GM12878 (cell line): ENCODE measurements around the gene C10orf71. TPM values are rescaled to one million over a fixed set of nuclear protein-coding genes. Genes with fewer than 3 reads are reported as not detected.

Experiments
- ATAC-seq: fragments of 200-7000 bp; cut with Tn5 transposase; 3 replicates; pipeline ENCODE4 v1.9.1; 2020; ENCODE audit warnings: mild to moderate bottlenecking, moderate library complexity
- BruUV-seq: library from RNA; stranded (reverse); fragments of 400-500 nt; replicated peaks from 2 replicates; lab custom pipeline; 2021; lab: Mats Ljungman, UMichigan
- CTCF ChIA-PET: fragments of 300-600 bp; sonication (Branson Sonifier 250); formaldehyde crosslinking; extraction: SDS; loops from one replicate; lab custom pipeline; 2021; ENCODE audit warnings: inconsistent platforms; lab: Yijun Ruan, JAX
- POLR2A ChIA-PET: fragments of 350-600 bp; formaldehyde crosslinking; extraction: SDS; loops from one replicate; lab custom pipeline; 2021; ENCODE audit warnings: inconsistent platforms; lab: Charles Lee
- RAD21 ChIA-PET: fragments of 300-600 bp; sonication (Branson Sonifier 250); formaldehyde crosslinking; loops from one replicate; lab custom pipeline; 2023; ENCODE audit warnings: antibody characterized with exemption; ENCODE audit not compliant: unreplicated experiment; lab: Charles Lee
- SMC1A ChIA-PET: fragments of 300-600 bp; sonication (Branson Sonifier 250); formaldehyde crosslinking; loops from one replicate; lab custom pipeline; 2023; ENCODE audit not compliant: unreplicated experiment, uncharacterized antibody; lab: Charles Lee
- DNase-seq: peaks from one replicate; pipeline ENCODE4 v3.0.0-alpha.2; 2011; ENCODE audit warnings: low read depth, low spot score
- FAIRE-seq: peaks from 3 replicates; lab custom pipeline; 2011; peaks lifted over from hg19 to GRCh38; lab: Jason Lieb, UNC
- H2AFZ ChIP-seq: 2 replicates; pipeline ENCODE4 v1.6.0; 2011; ENCODE audit warnings: low read depth, low read length, control low read depth; ENCODE audit not compliant: control insufficient read depth
- H3K27ac ChIP-seq: 2 replicates; pipeline ENCODE4 v1.5.1; 2011; ENCODE audit warnings: control low read depth; ENCODE audit not compliant: control insufficient read depth, insufficient read depth
- H3K27me3 ChIP-seq, 2 experiments: replicated peaks in 1 of 2; 2 replicates each; pipeline versions ENCODE4 v1.6.0 to v1.6.1; 2011; ENCODE audit warnings: low read length in 1 of 2; ENCODE audit not compliant: control insufficient read depth in 2 of 2, insufficient read depth in 2 of 2
- H3K36me3 ChIP-seq, 2 experiments: 2 replicates each; pipeline ENCODE4 v1.5.1; 2011; ENCODE audit warnings: low read length in 1 of 2; ENCODE audit not compliant: control insufficient read depth in 2 of 2, insufficient read depth in 2 of 2
- H3K4me1 ChIP-seq: 2 replicates; pipeline ENCODE4 v1.6.1; 2011; ENCODE audit warnings: mild to moderate bottlenecking, low read length, moderate library complexity, mixed read lengths; ENCODE audit not compliant: control insufficient read depth, insufficient read depth
- H3K4me2 ChIP-seq: 2 replicates; pipeline ENCODE4 v1.6.0; 2011; ENCODE audit warnings: control low read depth; ENCODE audit not compliant: control insufficient read depth, insufficient read depth
- H3K4me3 ChIP-seq: fragments of 200-600 bp; sonication (generic); 2 replicates; pipeline ENCODE4 v1.5.1; 2016
- H3K79me2 ChIP-seq: 2 replicates; pipeline ENCODE4 v1.6.0; 2011; ENCODE audit warnings: low read length; ENCODE audit not compliant: control insufficient read depth, insufficient read depth
- H3K9ac ChIP-seq: 2 replicates; pipeline ENCODE4 v1.8.0; 2011; ENCODE audit warnings: low read length, control low read depth, mixed read lengths; ENCODE audit not compliant: control insufficient read depth, insufficient read depth
- H3K9me3 ChIP-seq: replicated peaks from 3 replicates; pipeline ENCODE4 v1.5.1; 2011; ENCODE audit warnings: mild to moderate bottlenecking, low read length; ENCODE audit not compliant: control insufficient read depth, insufficient read depth
- H4K20me1 ChIP-seq: 2 replicates; pipeline ENCODE4 v1.6.0; 2011; ENCODE audit not compliant: control insufficient read depth, insufficient read depth
- BMI1 ChIP-seq: fragments of 450-650 bp; IDR thresholded peaks from 2 replicates; pipeline ENCODE4 v1.6.1; 2016; ENCODE audit warnings: mild to moderate bottlenecking, moderate library complexity, borderline replicate concordance
- CUX1 ChIP-seq: IDR thresholded peaks from 2 replicates; pipeline ENCODE4 v1.6.1; 2012; ENCODE audit warnings: improper control_type of control experiment, low read depth, low read length; ENCODE audit not compliant: insufficient replicate concordance
- HCFC1 ChIP-seq: fragments of 150-350 bp; IDR thresholded peaks from 2 replicates; pipeline ENCODE4 v1.6.1; 2014; ENCODE audit warnings: low read length
- JUNB ChIP-seq: IDR thresholded peaks from 2 replicates; pipeline ENCODE4 v1.6.1; 2016; ENCODE audit warnings: antibody characterized with exemption, mild to moderate bottlenecking
- MXI1 ChIP-seq: fragments of 150-350 bp; IDR thresholded peaks from 2 replicates; pipeline ENCODE4 v1.6.1; 2011; ENCODE audit warnings: low read depth, mild to moderate bottlenecking, inconsistent platforms, low read length, improper control_type of control experiment
- RUNX3 ChIP-seq: IDR thresholded peaks from 2 replicates; pipeline ENCODE4 v1.6.1; 2012; ENCODE audit warnings: low read length, inconsistent platforms
- TAF1 ChIP-seq: IDR thresholded peaks from 2 replicates; pipeline ENCODE4 v1.6.1; 2011; ENCODE audit warnings: mild to moderate bottlenecking, low read depth, low read length, borderline replicate concordance
- WGBS: methylation state at CpG from one replicate; pipeline ENCODE4 v1.1.6; 2016; ENCODE audit warnings: low lambda C conversion rate; ENCODE audit not compliant: insufficient replicate concordance, insufficient coverage; ENCODE audit errors: missing lambda C conversion rate; 5-methylcytosine and 5-hydroxymethylcytosine counted together
- in situ Hi-C: fragments of 300-500 bp; cut with MboI; formaldehyde crosslinking; loops from 9 replicates; pipeline ENCODE4 v1.14.3; 2018; ENCODE audit warnings: mixed read lengths
- intact Hi-C: fragments of 100-400 bp; cut with micrococcal nuclease; formaldehyde crosslinking; loops from one replicate; pipeline ENCODE4 v1.14.2; 2022; ENCODE audit not compliant: unreplicated experiment
- polyA plus RNA-seq, 11 experiments: library from polyadenylated mRNA; depleted of rRNA in 4 of 11; unstranded in 6 of 11; stranded (reverse) in 5 of 11; fragments of >200 nt; fragmentation: Nextera tagmentation in 4 of 11; fragmentation: Illumina TruSeq in 1 of 11; extraction: Ambion mirVana in 4 of 11; extraction: Trizol in 1 of 11; gene quantifications; 1 replicate in 1 of 11; 2 replicates in 10 of 11; pipeline versions ENCODE4 v1.2.1 to v1.2.3, GENCODE V29; 2011 to 2016; ENCODE audit warnings: inconsistent platforms in 2 of 11, missing spikeins in 2 of 11, low read depth in 1 of 11
- total RNA-seq, 4 experiments: library from RNA; depleted of rRNA in 3 of 4; stranded (reverse); fragments of >200 nt in 3 of 4; fragmentation: Illumina TruSeq in 1 of 4; extraction: Trizol in 1 of 4; gene quantifications; 2 replicates each; pipeline versions ENCODE4 v1.2.1 to v1.2.3, GENCODE V29; 2013 to 2021
- TF ChIP-seq, protein P1 (sequence below): fragments of 450-650 bp; formaldehyde crosslinking; IDR thresholded peaks from 2 replicates; pipeline ENCODE4 v1.4.0; 2022; ENCODE audit warnings: mild to moderate bottlenecking, moderate library complexity
- TF ChIP-seq, protein P2 (sequence below): IDR thresholded peaks from 2 replicates; pipeline ENCODE4 v1.6.1; 2012; ENCODE audit warnings: low read depth, low read length, improper control_type of control experiment
- TF ChIP-seq, protein P3 (sequence below): IDR thresholded peaks from 2 replicates; pipeline ENCODE4 v1.6.1; 2011; ENCODE audit warnings: mild to moderate bottlenecking, low read depth, low read length, moderate library complexity; ENCODE audit not compliant: insufficient replicate concordance

Gene C10orf71
- total and polyA plus RNA-seq, 10 of the 15 experiments (the other 5 are each of a cell fraction or from before 2014, with no cell fraction given), result not detected

DNA sequence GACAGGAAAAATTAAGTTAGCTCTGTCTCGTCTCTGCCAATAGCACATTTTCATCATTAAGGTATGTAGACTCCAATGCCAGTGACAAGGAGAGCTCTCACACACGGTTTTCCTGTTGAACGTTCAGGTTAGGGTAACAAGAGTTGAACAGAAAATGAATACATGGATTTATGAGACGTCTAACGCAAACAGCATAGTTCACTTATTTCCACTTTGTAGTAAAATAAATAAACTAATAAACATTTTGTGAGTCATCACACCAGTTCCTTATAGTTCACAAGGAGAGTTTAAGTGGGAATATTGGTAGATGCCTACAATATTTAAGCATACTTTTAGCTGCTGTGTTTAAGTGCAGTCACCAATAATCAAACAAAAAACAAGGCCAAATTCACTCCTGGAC lies 75.8 kb downstream of the C10orf71 start (continued):
- TF ChIP-seq, protein P1, sequence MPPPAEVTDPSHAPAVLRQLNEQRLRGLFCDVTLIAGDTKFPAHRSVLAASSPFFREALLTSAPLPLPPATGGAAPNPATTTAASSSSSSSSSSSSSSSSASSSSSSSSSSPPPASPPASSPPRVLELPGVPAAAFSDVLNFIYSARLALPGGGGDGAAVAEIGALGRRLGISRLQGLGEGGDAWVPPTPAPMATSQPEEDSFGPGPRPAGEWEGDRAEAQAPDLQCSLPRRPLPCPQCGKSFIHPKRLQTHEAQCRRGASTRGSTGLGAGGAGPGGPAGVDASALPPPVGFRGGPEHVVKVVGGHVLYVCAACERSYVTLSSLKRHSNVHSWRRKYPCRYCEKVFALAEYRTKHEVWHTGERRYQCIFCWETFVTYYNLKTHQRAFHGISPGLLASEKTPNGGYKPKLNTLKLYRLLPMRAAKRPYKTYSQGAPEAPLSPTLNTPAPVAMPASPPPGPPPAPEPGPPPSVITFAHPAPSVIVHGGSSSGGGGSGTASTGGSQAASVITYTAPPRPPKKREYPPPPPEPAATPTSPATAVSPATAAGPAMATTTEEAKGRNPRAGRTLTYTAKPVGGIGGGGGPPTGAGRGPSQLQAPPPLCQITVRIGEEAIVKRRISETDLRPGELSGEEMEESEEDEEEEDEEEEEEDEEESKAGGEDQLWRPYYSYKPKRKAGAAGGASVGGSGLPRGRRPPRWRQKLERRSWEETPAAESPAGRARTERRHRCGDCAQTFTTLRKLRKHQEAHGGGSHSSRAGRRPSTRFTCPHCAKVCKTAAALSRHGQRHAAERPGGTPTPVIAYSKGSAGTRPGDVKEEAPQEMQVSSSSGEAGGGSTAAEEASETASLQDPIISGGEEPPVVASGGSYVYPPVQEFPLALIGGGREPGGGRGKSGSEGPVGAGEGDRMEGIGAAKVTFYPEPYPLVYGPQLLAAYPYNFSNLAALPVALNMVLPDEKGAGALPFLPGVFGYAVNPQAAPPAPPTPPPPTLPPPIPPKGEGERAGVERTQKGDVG (CRISPR knock-in tag), result no peak
- TF ChIP-seq, protein P2, sequence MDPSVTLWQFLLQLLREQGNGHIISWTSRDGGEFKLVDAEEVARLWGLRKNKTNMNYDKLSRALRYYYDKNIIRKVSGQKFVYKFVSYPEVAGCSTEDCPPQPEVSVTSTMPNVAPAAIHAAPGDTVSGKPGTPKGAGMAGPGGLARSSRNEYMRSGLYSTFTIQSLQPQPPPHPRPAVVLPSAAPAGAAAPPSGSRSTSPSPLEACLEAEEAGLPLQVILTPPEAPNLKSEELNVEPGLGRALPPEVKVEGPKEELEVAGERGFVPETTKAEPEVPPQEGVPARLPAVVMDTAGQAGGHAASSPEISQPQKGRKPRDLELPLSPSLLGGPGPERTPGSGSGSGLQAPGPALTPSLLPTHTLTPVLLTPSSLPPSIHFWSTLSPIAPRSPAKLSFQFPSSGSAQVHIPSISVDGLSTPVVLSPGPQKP, result no peak
- no peak for TF ChIP-seq RUNX3
- TF ChIP-seq MXI1, result no peak
- TF ChIP-seq JUNB, result no peak

DNA sequence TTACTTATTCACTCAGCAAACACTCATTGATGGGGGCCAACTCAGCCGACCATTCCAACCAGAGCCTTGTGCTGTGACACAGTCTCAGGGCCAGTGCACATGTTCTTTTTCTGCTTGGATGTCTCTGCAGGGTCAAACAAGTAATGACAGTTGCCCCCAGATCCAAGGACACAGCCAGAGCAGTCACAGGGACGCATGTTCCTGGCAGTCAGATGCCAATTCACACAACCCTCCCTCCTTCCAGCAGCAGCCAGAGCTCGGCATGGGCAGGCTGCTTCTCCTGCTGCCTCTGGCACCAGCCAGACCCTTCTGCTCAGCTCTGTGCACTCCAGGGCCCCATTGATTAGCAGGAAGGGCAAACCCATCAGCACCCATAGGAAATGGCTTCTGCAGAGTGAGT lies 76.6 kb downstream of the C10orf71 start:
- Histone ChIP-seq H3K27me3 (no peaks in the 10 kb centered on the region; a peak in 1 of 4 replicates), H3K27ac (no peak overlapping the region), H2AFZ (no peak overlapping the region), H3K9ac (no peak overlapping the region), H4K20me1 (no peaks in the 10 kb centered on the region), H3K36me3 (no peaks in the 10 kb centered on the region), H3K9me3 (no peaks in the 10 kb centered on the region), H3K4me3 (no peak overlapping the region), H3K4me1 (no peaks in the 10 kb centered on the region), H3K4me2 (no peak overlapping the region), H3K79me2 (no peaks in the 10 kb centered on the region)
- ChIA-PET SMC1A (no interaction called here), POLR2A (no interaction called here), CTCF (interaction anchor here (1.8 kb wide), 1 partner anchor 32 kb away, joined by 6 read pairs; no protein-coding TSS in a partner anchor), RAD21 (no interaction called here)
- BruUV-seq, result no TSS peak
- TF ChIP-seq BMI1 (no peak), HCFC1 (no peak), TAF1 (no peak), CUX1 (no peak)
- TF ChIP-seq, protein P3, sequence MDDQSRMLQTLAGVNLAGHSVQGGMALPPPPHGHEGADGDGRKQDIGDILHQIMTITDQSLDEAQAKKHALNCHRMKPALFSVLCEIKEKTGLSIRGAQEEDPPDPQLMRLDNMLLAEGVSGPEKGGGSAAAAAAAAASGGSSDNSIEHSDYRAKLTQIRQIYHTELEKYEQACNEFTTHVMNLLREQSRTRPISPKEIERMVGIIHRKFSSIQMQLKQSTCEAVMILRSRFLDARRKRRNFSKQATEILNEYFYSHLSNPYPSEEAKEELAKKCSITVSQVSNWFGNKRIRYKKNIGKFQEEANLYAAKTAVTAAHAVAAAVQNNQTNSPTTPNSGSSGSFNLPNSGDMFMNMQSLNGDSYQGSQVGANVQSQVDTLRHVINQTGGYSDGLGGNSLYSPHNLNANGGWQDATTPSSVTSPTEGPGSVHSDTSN, result no peak
- 24% methylated on average over 3 of the region's 3 CpGs for WGBS
- FAIRE-seq (no peak), DNase-seq (no peak), ATAC-seq (no peak)
- in situ Hi-C loops, result no loop called here
- intact Hi-C loops, result no loop called here
